OCI-LY7 (cell line): ENCODE measurements around the gene ROBO2. TPM values are rescaled to one million over a fixed set of nuclear protein-coding genes. Genes with fewer than 3 reads are reported as not detected.

Experiments used
- BruUV-seq: library from RNA; stranded (reverse); fragments of 400-500 nt; replicated peaks from 2 replicates; lab custom pipeline; 2021; lab: Mats Ljungman, UMichigan
- CTCF ChIA-PET: fragments of 300-600 bp; sonication (Branson Sonifier 250); formaldehyde crosslinking; loops from one replicate; lab custom pipeline; 2022; ENCODE audit warnings: antibody characterized with exemption; ENCODE audit not compliant: unreplicated experiment; lab: Charles Lee
- POLR2A ChIA-PET: fragments of 300-600 bp; sonication (Branson Sonifier 250); formaldehyde crosslinking; loops from one replicate; lab custom pipeline; 2022; ENCODE audit warnings: antibody characterized with exemption; lab: Charles Lee
- DNase-seq: peaks from one replicate; pipeline ENCODE4 v3.0.0-alpha.2; 2015; ENCODE audit warnings: low spot score
- H2AFZ ChIP-seq: fragments of 200-600 bp; sonication (generic), shearing (Covaris generic); 2 replicates; pipeline ENCODE4 v1.6.1; 2014; ENCODE audit warnings: mild to moderate bottlenecking, antibody characterized with exemption, low read length, moderate library complexity
- H3K27ac ChIP-seq: fragments of 200-600 bp; sonication (generic); 2 replicates; pipeline ENCODE4 v1.5.1; 2014; ENCODE audit warnings: mixed run types, low read depth, mild to moderate bottlenecking, moderate library complexity, low read length, inconsistent platforms; ENCODE audit not compliant: poor library complexity, severe bottlenecking
- H3K36me3 ChIP-seq: fragments of 200-600 bp; sonication (generic); 2 replicates; pipeline ENCODE4 v1.6.1; 2014; ENCODE audit warnings: mild to moderate bottlenecking, antibody characterized with exemption, low read length, moderate library complexity, mixed read lengths; ENCODE audit not compliant: insufficient read depth
- H3K4me1 ChIP-seq: fragments of 200-600 bp; sonication (generic); 2 replicates; pipeline ENCODE4 v1.5.1; 2014; ENCODE audit warnings: mild to moderate bottlenecking, low read length; ENCODE audit not compliant: insufficient read depth, poor library complexity, severe bottlenecking
- H3K4me2 ChIP-seq: fragments of 200-600 bp; sonication (generic); 2 replicates; pipeline ENCODE4 v1.6.1; 2014; ENCODE audit warnings: mild to moderate bottlenecking, low read length
- H3K4me3 ChIP-seq: fragments of 200-600 bp; sonication (generic); 2 replicates; pipeline ENCODE4 v1.5.1; 2014; ENCODE audit warnings: mild to moderate bottlenecking, low read depth, low read length; ENCODE audit not compliant: poor library complexity, severe bottlenecking
- H3K79me2 ChIP-seq: fragments of 200-600 bp; sonication (generic); 2 replicates; pipeline ENCODE4 v1.6.1; 2016; ENCODE audit warnings: low read depth, mild to moderate bottlenecking, low read length, moderate library complexity, mixed read lengths; ENCODE audit not compliant: insufficient read depth
- H3K9me2 ChIP-seq: fragments of 200-600 bp; sonication (generic); 2 replicates; pipeline ENCODE4 v1.6.1; 2016; ENCODE audit warnings: mild to moderate bottlenecking, low read length, mixed read lengths; ENCODE audit not compliant: insufficient read depth
- H3K9me3 ChIP-seq: fragments of 200-600 bp; sonication (generic); 2 replicates; pipeline ENCODE4 v1.6.1; 2014; ENCODE audit warnings: mild to moderate bottlenecking, mixed run types, low read length, mixed read lengths
- H4K20me1 ChIP-seq: fragments of 200-600 bp; sonication (generic); 2 replicates; pipeline ENCODE4 v1.6.1; 2014; ENCODE audit warnings: mild to moderate bottlenecking, antibody characterized with exemption, low read length, moderate library complexity, mixed read lengths; ENCODE audit not compliant: insufficient read depth
- EZH2phosphoT487 ChIP-seq: fragments of 200-600 bp; sonication (generic); IDR thresholded peaks from 2 replicates; pipeline ENCODE4 v1.6.1; 2018; ENCODE audit warnings: low read depth, borderline replicate concordance, mild to moderate bottlenecking, mixed run types, antibody characterized with exemption, low read length, moderate library complexity, mixed read lengths
- intact Hi-C: fragments of 100-400 bp; cut with micrococcal nuclease; formaldehyde crosslinking; loops from one replicate; pipeline ENCODE4 v1.10.0; 2022; ENCODE audit not compliant: unreplicated experiment
- total RNA-seq, 2 experiments: library from RNA; depleted of rRNA in 1 of 2; stranded (reverse); fragments of >200 nt in 1 of 2; shearing (Covaris generic) in 1 of 2; gene quantifications; 2 replicates each; pipeline ENCODE4 v1.2.3, GENCODE V29; 2014 to 2022
- TF ChIP-seq, protein P1 (sequence below): fragments of 200-600 bp; sonication (generic); conservative IDR thresholded peaks from 2 replicates; pipeline ENCODE4 v1.5.1; 2014; ENCODE audit warnings: mild to moderate bottlenecking, antibody characterized with exemption, low read length, moderate library complexity, mixed read lengths

Gene ROBO2
- total RNA-seq, 2 experiments from 2014 or later: 0.06 to 4.8 TPM

DNA sequence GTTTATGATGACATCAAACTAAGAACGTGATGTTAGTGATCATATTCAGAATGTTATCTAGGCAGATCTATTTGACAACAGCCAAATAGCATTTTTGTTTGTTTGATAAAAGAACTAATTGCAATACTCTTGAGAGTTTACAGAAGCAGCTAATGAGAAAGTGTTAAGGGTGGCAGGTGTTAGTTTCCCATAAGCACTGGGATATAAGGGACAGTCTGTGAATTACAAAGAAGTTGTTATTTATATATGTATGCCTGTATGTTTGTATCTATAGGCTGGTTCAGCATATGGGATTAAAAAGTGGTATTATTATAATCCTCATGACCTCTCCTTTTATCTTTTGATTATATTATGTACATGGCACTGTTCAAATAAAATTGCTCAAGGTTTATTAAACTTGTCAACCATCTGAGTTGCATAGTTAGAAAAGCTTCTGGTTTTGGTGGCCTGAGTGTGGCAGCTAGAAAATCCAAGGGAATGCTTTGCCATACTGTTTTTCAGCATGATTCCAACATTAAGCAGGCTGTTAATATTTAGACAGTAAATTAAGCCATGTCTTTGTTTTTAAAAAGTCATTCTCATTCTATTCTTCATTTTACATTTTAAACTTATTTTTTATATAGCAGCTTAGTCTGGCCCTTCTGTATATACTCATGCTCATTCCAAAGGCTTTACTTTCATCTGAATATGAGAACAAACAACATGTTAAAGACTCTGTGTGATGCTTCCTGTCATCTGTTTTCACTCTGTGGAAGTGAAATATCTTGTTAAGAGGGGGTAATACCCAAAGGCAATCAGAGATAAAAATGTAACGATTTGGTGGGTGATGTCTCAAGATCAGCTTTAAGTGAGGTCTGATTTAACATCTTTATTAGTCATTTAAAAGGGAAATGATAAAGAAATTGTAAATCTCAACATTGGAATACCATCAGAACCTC, 13.1 kb downstream of the ROBO2 start:
- Histone ChIP-seq H3K36me3 (no peaks in the 10 kb centered on the region), H3K4me3 (no peak overlapping the region), H3K9me2 (no peaks in the 10 kb centered on the region), H4K20me1 (no peaks in the 10 kb centered on the region), H3K4me2 (no peak overlapping the region), H2AFZ (no peak overlapping the region), H3K4me1 (no peaks in the 10 kb centered on the region), H3K9me3 (no peaks in the 10 kb centered on the region), H3K79me2 (no peaks in the 10 kb centered on the region), H3K27ac (no peak overlapping the region)
- TF ChIP-seq, protein P1, sequence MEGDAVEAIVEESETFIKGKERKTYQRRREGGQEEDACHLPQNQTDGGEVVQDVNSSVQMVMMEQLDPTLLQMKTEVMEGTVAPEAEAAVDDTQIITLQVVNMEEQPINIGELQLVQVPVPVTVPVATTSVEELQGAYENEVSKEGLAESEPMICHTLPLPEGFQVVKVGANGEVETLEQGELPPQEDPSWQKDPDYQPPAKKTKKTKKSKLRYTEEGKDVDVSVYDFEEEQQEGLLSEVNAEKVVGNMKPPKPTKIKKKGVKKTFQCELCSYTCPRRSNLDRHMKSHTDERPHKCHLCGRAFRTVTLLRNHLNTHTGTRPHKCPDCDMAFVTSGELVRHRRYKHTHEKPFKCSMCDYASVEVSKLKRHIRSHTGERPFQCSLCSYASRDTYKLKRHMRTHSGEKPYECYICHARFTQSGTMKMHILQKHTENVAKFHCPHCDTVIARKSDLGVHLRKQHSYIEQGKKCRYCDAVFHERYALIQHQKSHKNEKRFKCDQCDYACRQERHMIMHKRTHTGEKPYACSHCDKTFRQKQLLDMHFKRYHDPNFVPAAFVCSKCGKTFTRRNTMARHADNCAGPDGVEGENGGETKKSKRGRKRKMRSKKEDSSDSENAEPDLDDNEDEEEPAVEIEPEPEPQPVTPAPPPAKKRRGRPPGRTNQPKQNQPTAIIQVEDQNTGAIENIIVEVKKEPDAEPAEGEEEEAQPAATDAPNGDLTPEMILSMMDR: no peak
- no peak for TF ChIP-seq EZH2phosphoT487
- CTCF ChIA-PET: no interaction called here
- no peak for DNase-seq
- BruUV-seq: no TSS peak
- POLR2A ChIA-PET: no interaction called here
- intact Hi-C loops: no loop called here

DNA sequence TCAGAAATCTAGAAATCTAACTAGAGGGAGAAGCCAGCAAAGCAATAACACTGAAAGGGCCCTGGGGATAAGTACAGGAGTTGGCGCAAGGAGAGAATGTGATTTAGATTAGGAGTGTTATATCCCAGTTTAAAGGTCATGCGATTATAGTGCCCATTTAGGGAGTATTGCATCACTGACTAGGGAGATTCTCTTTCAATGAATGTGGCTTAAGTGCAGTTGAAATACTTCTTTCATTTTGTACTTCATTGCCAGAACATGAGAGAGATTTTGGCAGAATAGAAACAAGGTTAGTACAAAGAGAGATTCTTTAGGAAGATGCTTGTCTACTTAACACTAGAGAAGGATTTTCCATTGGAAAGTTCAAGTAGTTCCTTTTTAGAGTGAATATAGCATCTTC, 13.9 kb downstream of the ROBO2 start:
- DNase-seq: no peak
- Histone ChIP-seq H3K79me2 (no peaks in the 10 kb centered on the region), H3K4me3 (no peak overlapping the region), H2AFZ (no peak overlapping the region), H3K9me3 (no peaks in the 10 kb centered on the region), H3K4me1 (no peaks in the 10 kb centered on the region), H3K36me3 (no peaks in the 10 kb centered on the region), H3K9me2 (no peaks in the 10 kb centered on the region), H3K27ac (no peak overlapping the region), H3K4me2 (no peak overlapping the region), H4K20me1 (no peaks in the 10 kb centered on the region)
- no TSS peak for BruUV-seq
- TF ChIP-seq EZH2phosphoT487: no peak
- TF ChIP-seq, protein P1: no peak
- ChIA-PET CTCF (no interaction called here), POLR2A (no interaction called here)
- intact Hi-C loops: no loop called here

DNA sequence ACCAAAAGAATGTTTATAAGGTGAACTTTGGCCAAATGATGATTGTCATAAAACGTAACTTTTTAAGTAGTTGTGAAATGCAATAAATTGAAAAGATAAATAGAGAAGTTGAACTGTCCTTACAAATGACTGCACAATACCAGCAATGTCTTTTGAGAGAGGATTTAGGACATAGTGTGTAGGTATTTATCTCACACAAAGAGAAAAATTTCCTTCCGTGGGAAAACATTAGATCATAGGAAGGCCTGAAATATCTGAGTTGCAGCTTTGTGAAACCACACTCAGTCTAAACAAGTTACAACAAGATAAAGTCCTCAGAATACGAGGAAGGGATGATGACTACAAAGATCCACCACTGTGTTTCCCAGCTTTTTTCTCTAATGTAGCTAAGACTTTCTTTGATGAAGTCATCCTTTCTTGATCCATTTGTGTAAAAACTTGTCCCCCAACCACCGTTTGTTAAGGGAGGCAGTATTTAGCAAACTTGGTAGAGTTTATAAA, 16.0 kb downstream of the ROBO2 start:
- CTCF ChIA-PET: no interaction called here
- H2AFZ ChIP-seq: no peak overlapping the region
- BruUV-seq: no TSS peak

More for the DNA sequence above, 16.0 kb downstream of the ROBO2 start:
- POLR2A ChIA-PET: no interaction called here
- Histone ChIP-seq H3K9me3 (no peaks in the 10 kb centered on the region), H3K4me3 (no peak overlapping the region), H4K20me1 (no peaks in the 10 kb centered on the region), H3K4me2 (no peak overlapping the region), H3K4me1 (no peaks in the 10 kb centered on the region), H3K36me3 (no peaks in the 10 kb centered on the region), H3K27ac (no peak overlapping the region), H3K9me2 (no peaks in the 10 kb centered on the region), H3K79me2 (no peaks in the 10 kb centered on the region)
- TF ChIP-seq, protein P1: no peak
- TF ChIP-seq EZH2phosphoT487: no peak
- DNase-seq: no peak
- intact Hi-C loops: no loop called here
